K562 (cell line): ENCODE data around the gene TSSK2. TPM values are rescaled to one million over a fixed set of nuclear protein-coding genes. Genes with fewer than 3 reads are reported as not detected.

Experiments
- BACH1 ChIP-seq: fragments of 200-800 bp; sonication (Bioruptor generic); IDR thresholded peaks from 2 replicates; pipeline ENCODE4 v1.6.1; 2016; ENCODE audit warnings: missing genetic modification characterization, missing compliant biosample characterization
- BDP1 ChIP-seq: IDR thresholded peaks from 3 replicates; pipeline ENCODE4 v1.6.1; 2011; ENCODE audit not compliant: insufficient read length, insufficient read depth
- DMBX1 ChIP-seq: fragments of 250-450 bp; sonication (Bioruptor Pico); IDR thresholded peaks from 2 replicates; pipeline ENCODE4 v1.8.0; 2022; ENCODE audit warnings: inconsistent platforms, mild to moderate bottlenecking, moderate library complexity, borderline replicate concordance
- DPF2 ChIP-seq: fragments of 450-650 bp; IDR thresholded peaks from 2 replicates; pipeline ENCODE4 v1.6.1; 2016
- EP400 ChIP-seq: fragments of 450-650 bp; IDR thresholded peaks from 2 replicates; pipeline ENCODE4 v1.6.1; 2017; ENCODE audit warnings: antibody characterized with exemption, mild to moderate bottlenecking, moderate library complexity
- ETV5 ChIP-seq: sonication (generic); formaldehyde crosslinking; IDR thresholded peaks from 2 replicates; pipeline ENCODE4 v1.4.0; 2020; ENCODE audit warnings: low read depth, mild to moderate bottlenecking, missing genetic modification reagents
- GABPA ChIP-seq: fragments of 200-800 bp; sonication (Bioruptor generic); conservative IDR thresholded peaks from 2 replicates; pipeline ENCODE4 v1.6.1; 2016; ENCODE audit warnings: low read depth, missing genetic modification characterization, missing compliant biosample characterization
- KLF16 ChIP-seq: IDR thresholded peaks from 2 replicates; pipeline ENCODE4 v1.6.1; 2016; ENCODE audit warnings: antibody characterized with exemption
- L3MBTL2 ChIP-seq: fragments of 450-650 bp; IDR thresholded peaks from 2 replicates; pipeline ENCODE4 v1.6.1; 2016; ENCODE audit warnings: mild to moderate bottlenecking, moderate library complexity
- RCOR1 ChIP-seq, 2 experiments: IDR thresholded peaks; 2 replicates each; pipeline ENCODE4 v1.6.1; 2012; ENCODE audit warnings: low read depth in 2 of 2, low read length in 2 of 2, borderline replicate concordance in 1 of 2, improper control_type of control experiment in 1 of 2
- SMARCE1 ChIP-seq: fragments of 450-650 bp; IDR thresholded peaks from 2 replicates; pipeline ENCODE4 v1.7.1; 2016; ENCODE audit warnings: mild to moderate bottlenecking
- TEAD4 ChIP-seq, 2 experiments: sonication (generic) in 1 of 2; formaldehyde crosslinking in 1 of 2; IDR thresholded peaks; 2 replicates each; pipeline versions ENCODE4 v1.6.1 to v1.8.0; 2012 to 2022; ENCODE audit warnings: borderline replicate concordance in 1 of 2, inconsistent platforms in 1 of 2, low read length in 1 of 2, mild to moderate bottlenecking in 1 of 2, missing genetic modification reagents in 1 of 2
- XRCC3 ChIP-seq: fragments of 450-650 bp; IDR thresholded peaks from 2 replicates; pipeline ENCODE4 v1.6.1; 2017; ENCODE audit warnings: mild to moderate bottlenecking, moderate library complexity
- ZC3H11A ChIP-seq: IDR thresholded peaks from 2 replicates; pipeline ENCODE4 v1.6.1; 2012; ENCODE audit warnings: low read depth, low read length, improper control_type of control experiment
- ZNF133 ChIP-seq: fragments of 250-450 bp; sonication (Bioruptor Pico); IDR thresholded peaks from 2 replicates; pipeline ENCODE4 v1.4.0; 2020; ENCODE audit warnings: mild to moderate bottlenecking
- ZNF174 ChIP-seq: fragments of 250-450 bp; sonication (Bioruptor Pico); IDR thresholded peaks from 2 replicates; pipeline ENCODE4 v1.4.0; 2020; ENCODE audit warnings: mild to moderate bottlenecking
- ZNF184 ChIP-seq: sonication (generic); formaldehyde crosslinking; IDR thresholded peaks from 2 replicates; pipeline ENCODE4 v1.5.0; 2020; ENCODE audit warnings: missing genetic modification reagents
- ZNF24 ChIP-seq: fragments of 450-650 bp; IDR thresholded peaks from 2 replicates; pipeline ENCODE4 v1.6.1; 2016
- ZNF445 ChIP-seq: fragments of 250-450 bp; sonication (Bioruptor Pico); IDR thresholded peaks from 2 replicates; pipeline ENCODE4 v1.4.0; 2020; ENCODE audit warnings: low read depth, mild to moderate bottlenecking, moderate library complexity
- ZNF655 ChIP-seq: fragments of 250-450 bp; sonication (Bioruptor Pico); IDR thresholded peaks from 2 replicates; pipeline ENCODE4 v1.5.0; 2021
- ZNF766 ChIP-seq: fragments of 200-800 bp; sonication (Bioruptor generic); conservative IDR thresholded peaks from 2 replicates; pipeline ENCODE4 v1.6.1; 2016; ENCODE audit warnings: missing genetic modification characterization, missing compliant biosample characterization
- ZNF780A ChIP-seq: fragments of 250-450 bp; sonication (Bioruptor Pico); IDR thresholded peaks from 2 replicates; pipeline ENCODE4 v1.5.0; 2021; ENCODE audit warnings: mild to moderate bottlenecking
- polyA plus RNA-seq, 8 experiments: library from polyadenylated mRNA; depleted of rRNA in 4 of 8; stranded (reverse) in 5 of 8; unstranded in 3 of 8; fragments of >200 nt; fragmentation: Nextera tagmentation in 2 of 8; fragmentation: Illumina TruSeq in 1 of 8; extraction: Ambion mirVana in 2 of 8; extraction: Trizol in 1 of 8; gene quantifications; 2 replicates each; pipeline versions ENCODE4 v1.2.1 to v1.2.3, GENCODE V29; 2011 to 2014; ENCODE audit warnings: inconsistent platforms in 1 of 8, missing spikeins in 1 of 8
- total RNA-seq, 7 experiments: library from RNA; depleted of rRNA in 6 of 7; stranded (reverse); fragments of >200 nt in 6 of 7; fragmentation: Illumina TruSeq in 2 of 7; extraction: Trizol in 2 of 7; gene quantifications; 2 replicates each; pipeline versions ENCODE4 v1.2.1 to v1.2.3, GENCODE V29; 2011 to 2021; ENCODE audit warnings: low replicate concordance in 1 of 7
- TF ChIP-seq, protein P1 (sequence below): fragments of 250-450 bp; sonication (Bioruptor Pico); IDR thresholded peaks from 2 replicates; pipeline ENCODE4 v1.8.0; 2022; ENCODE audit warnings: moderate library complexity, mild to moderate bottlenecking, inconsistent platforms
- TF ChIP-seq, protein P2 (sequence below): sonication (generic); formaldehyde crosslinking; IDR thresholded peaks from 2 replicates; pipeline ENCODE4 v1.8.1; 2023; ENCODE audit warnings: mild to moderate bottlenecking, missing genetic modification reagents

TSSK2 gene
- total and polyA plus RNA-seq, 9 of the 15 experiments (the other 6 are each of a cell fraction or from before 2014, with no cell fraction given) = 0.04 TPM; not detected in 8

- TF ChIP-seq, protein P1, sequence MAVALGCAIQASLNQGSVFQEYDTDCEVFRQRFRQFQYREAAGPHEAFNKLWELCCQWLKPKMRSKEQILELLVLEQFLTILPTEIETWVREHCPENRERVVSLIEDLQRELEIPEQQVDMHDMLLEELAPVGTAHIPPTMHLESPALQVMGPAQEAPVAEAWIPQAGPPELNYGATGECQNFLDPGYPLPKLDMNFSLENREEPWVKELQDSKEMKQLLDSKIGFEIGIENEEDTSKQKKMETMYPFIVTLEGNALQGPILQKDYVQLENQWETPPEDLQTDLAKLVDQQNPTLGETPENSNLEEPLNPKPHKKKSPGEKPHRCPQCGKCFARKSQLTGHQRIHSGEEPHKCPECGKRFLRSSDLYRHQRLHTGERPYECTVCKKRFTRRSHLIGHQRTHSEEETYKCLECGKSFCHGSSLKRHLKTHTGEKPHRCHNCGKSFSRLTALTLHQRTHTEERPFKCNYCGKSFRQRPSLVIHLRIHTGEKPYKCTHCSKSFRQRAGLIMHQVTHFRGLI (CRISPR knock-in tag) = peak; percentile 55; the same call in 1 of the 2 replicates
- TF ChIP-seq L3MBTL2 = peak; percentile 30; the same call in 1 of the 2 replicates
- no peak for TF ChIP-seq ZNF780A (CRISPR knock-in tag)
- TF ChIP-seq RCOR1 (IDR thresholded peaks at IDR 0.05; ENCODE audit: borderline replicate concordance in 1 of 2, low read depth in 2 of 2, low read length in 2 of 2) = peak; percentile 74 to 95; a peak in 3 of 4 replicates
- peak; percentile 71; the same call in 1 of the 2 replicates for TF ChIP-seq BACH1 (tag)
- no peak for TF ChIP-seq BDP1
- TF ChIP-seq XRCC3 = no peak; the same call in 1 of the 2 replicates
- no peak for TF ChIP-seq ETV5 (CRISPR knock-in tag)
- TF ChIP-seq ZNF445 = peak; percentile 77; the same call in 1 of the 2 replicates
- TF ChIP-seq, protein P2, sequence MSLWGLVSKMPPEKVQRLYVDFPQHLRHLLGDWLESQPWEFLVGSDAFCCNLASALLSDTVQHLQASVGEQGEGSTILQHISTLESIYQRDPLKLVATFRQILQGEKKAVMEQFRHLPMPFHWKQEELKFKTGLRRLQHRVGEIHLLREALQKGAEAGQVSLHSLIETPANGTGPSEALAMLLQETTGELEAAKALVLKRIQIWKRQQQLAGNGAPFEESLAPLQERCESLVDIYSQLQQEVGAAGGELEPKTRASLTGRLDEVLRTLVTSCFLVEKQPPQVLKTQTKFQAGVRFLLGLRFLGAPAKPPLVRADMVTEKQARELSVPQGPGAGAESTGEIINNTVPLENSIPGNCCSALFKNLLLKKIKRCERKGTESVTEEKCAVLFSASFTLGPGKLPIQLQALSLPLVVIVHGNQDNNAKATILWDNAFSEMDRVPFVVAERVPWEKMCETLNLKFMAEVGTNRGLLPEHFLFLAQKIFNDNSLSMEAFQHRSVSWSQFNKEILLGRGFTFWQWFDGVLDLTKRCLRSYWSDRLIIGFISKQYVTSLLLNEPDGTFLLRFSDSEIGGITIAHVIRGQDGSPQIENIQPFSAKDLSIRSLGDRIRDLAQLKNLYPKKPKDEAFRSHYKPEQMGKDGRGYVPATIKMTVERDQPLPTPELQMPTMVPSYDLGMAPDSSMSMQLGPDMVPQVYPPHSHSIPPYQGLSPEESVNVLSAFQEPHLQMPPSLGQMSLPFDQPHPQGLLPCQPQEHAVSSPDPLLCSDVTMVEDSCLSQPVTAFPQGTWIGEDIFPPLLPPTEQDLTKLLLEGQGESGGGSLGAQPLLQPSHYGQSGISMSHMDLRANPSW (CRISPR knock-in tag) = peak; percentile 81; the same call in 1 of the 2 replicates
- TF ChIP-seq ZNF655 (CRISPR knock-in tag) = no peak
- TF ChIP-seq ZC3H11A = no peak
- peak; percentile 85 for TF ChIP-seq ZNF766 (CRISPR knock-in tag)
- no peak; the same call in 1 of the 2 replicates for TF ChIP-seq ZNF24
- 0 out of 2 replicates have a peak, but pooled peaks have one; percentile 5 for TF ChIP-seq ZNF133 (CRISPR knock-in tag)
- peak; percentile 24; the same call in 1 of the 2 replicates for TF ChIP-seq DMBX1 (CRISPR knock-in tag)
- peak; percentile 100 for TF ChIP-seq DPF2
- peak; percentile 81 for TF ChIP-seq GABPA (tag)
- TF ChIP-seq KLF16 = 0 out of 2 replicates have a peak, but pooled peaks have one; percentile 69
- no peak for TF ChIP-seq ZNF184 (CRISPR knock-in tag)
- peak; percentile 48; the same call in 1 of the 2 replicates for TF ChIP-seq ZNF174 (CRISPR knock-in tag)
- TF ChIP-seq TEAD4 (IDR thresholded peaks at IDR 0.05; ENCODE audit: low read length) = peak; percentile 94
- no peak for TF ChIP-seq TEAD4 (CRISPR knock-in tag; IDR thresholded peaks at IDR 0.05; ENCODE audit: borderline replicate concordance)
- TF ChIP-seq SMARCE1 = peak; percentile 98
- TF ChIP-seq EP400 = peak; percentile 82
Measured at GRCh38 chr22:19109198-19110063, 21.7 kb upstream of the TSSK2 start (continued).
